Measurements from ENCODE around the gene FZD10.

The FZD10 gene

GRCh38 chr12:130162745-130163460, 639 bp downstream of the FZD10 start:
- H3K27ac ChIP-seq, result peak overlapping the region; percentile 87
- TF ChIP-seq, protein P1, sequence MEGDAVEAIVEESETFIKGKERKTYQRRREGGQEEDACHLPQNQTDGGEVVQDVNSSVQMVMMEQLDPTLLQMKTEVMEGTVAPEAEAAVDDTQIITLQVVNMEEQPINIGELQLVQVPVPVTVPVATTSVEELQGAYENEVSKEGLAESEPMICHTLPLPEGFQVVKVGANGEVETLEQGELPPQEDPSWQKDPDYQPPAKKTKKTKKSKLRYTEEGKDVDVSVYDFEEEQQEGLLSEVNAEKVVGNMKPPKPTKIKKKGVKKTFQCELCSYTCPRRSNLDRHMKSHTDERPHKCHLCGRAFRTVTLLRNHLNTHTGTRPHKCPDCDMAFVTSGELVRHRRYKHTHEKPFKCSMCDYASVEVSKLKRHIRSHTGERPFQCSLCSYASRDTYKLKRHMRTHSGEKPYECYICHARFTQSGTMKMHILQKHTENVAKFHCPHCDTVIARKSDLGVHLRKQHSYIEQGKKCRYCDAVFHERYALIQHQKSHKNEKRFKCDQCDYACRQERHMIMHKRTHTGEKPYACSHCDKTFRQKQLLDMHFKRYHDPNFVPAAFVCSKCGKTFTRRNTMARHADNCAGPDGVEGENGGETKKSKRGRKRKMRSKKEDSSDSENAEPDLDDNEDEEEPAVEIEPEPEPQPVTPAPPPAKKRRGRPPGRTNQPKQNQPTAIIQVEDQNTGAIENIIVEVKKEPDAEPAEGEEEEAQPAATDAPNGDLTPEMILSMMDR (conservative IDR thresholded peaks at IDR 0.05), result no peak; the same call in 1 of the 2 replicates

GRCh38 chr12:130163461-130164215, 1.4 kb downstream of the FZD10 start:
- H3K27ac ChIP-seq, result no peak overlapping the region
- TF ChIP-seq, protein P1 (conservative IDR thresholded peaks at IDR 0.05), result no peak

DNA sequence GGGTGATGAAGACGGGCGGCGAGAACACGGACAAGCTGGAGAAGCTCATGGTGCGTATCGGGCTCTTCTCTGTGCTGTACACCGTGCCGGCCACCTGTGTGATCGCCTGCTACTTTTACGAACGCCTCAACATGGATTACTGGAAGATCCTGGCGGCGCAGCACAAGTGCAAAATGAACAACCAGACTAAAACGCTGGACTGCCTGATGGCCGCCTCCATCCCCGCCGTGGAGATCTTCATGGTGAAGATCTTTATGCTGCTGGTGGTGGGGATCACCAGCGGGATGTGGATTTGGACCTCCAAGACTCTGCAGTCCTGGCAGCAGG, 1.9 kb downstream of the FZD10 start:
- H3K27ac ChIP-seq, result no peak overlapping the region
- TF ChIP-seq, protein P1 (conservative IDR thresholded peaks at IDR 0.05), result no peak

- TF ChIP-seq, protein P1 (conservative IDR thresholded peaks at IDR 0.05), result no peak
- no peak overlapping the region for H3K27ac ChIP-seq
Measured at GRCh38 chr12:130164936-130165335, 2.7 kb downstream of the FZD10 start.

DNA sequence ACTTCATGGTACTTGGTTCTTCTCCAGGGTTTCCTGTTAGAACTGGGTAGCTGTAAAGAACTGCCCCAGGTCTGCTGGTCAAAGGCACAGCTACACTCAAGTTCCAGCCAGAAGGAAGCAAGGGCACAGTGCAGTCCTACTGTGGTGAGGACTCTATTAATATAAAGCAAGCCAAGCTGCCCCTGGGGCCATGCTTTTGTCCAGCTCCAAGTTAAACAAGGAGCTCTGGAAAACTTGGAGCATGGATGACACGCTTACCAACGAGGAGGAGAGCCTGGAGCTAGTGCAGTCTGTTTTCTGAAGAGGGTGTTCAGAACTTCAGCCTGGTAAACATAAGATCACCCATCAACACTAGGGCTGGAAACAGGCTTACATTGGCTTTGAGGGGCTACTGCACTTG, 4.0 kb downstream of the FZD10 start:
- no peak overlapping the region for H3K27ac ChIP-seq
- TF ChIP-seq, protein P1 (conservative IDR thresholded peaks at IDR 0.05), result no peak

- TF ChIP-seq, protein P1 (conservative IDR thresholded peaks at IDR 0.05), result no peak
Measured at GRCh38 chr12:130167537-130167936, 5.3 kb downstream of the FZD10 start.

GRCh38 chr12:130169256-130169655, 7.0 kb downstream of the FZD10 start:
- TF ChIP-seq, protein P1 (conservative IDR thresholded peaks at IDR 0.05), result no peak
- H3K27ac ChIP-seq, result no peak overlapping the region

More at GRCh38 chr12:130167537-130167936, 5.3 kb downstream of the FZD10 start:
- H3K27ac ChIP-seq, result no peak overlapping the region

Measured in VCaP (cell line).